Measurements from ENCODE around the gene NRDC.

DNA sequence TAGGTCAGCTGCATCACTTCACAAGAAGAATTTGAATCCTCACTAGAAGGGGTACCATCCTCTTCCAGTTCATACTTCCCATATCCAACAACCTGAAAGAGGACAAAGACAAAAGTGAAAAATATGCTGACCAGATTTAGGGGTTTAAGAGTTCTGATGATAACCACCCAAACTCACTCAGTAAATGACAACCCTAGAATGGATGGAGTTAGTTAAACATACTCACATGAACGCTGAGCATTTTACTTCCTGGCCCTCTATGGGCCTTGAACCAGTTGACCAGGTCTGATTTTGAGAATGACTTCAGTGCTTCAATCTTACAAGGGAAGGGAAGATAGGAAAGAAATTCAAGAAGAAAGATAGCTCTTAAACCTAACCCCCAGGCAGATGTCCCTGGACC, 89.2 kb downstream of the NRDC start:
- TF ChIP-seq EZH2 (IDR thresholded peaks at IDR 0.05; ENCODE audit: low read depth, unreplicated experiment) (no peak), POLR2AphosphoS5 (IDR thresholded peaks at IDR 0.05; ENCODE audit: low read depth) (no peak), CTCF (conservative IDR thresholded peaks at IDR 0.05; ENCODE audit: low read depth in 2 of 2) (no peak), EZH2phosphoT487 (IDR thresholded peaks at IDR 0.05; ENCODE audit: unreplicated experiment) (no peak)

All from GM23338 (cell line).